ENCODE results near the gene GOLGB1.
"Not testable (repeated sequence)": the region's sequence is repeated elsewhere in the genome, so short reads cannot be mapped to it uniquely, and the experiment has no call there.

GOLGB1 gene

GRCh38 chr3:121749276-121750086 is at the start of gene GOLGB1:
Gene GOLGB1 (minus strand): TSS chr3:121749741. CDS start chr3:121730971, 18,770 bp downstream.
- peak; percentile 94 for DNase-seq

- no peak for DNase-seq
Measured at GRCh38 chr3:121796970-121797369, 47.4 kb upstream of the GOLGB1 start.

- DNase-seq: no peak
Measured at GRCh38 chr3:121794264-121794983, 44.9 kb upstream of the GOLGB1 start.

DNA sequence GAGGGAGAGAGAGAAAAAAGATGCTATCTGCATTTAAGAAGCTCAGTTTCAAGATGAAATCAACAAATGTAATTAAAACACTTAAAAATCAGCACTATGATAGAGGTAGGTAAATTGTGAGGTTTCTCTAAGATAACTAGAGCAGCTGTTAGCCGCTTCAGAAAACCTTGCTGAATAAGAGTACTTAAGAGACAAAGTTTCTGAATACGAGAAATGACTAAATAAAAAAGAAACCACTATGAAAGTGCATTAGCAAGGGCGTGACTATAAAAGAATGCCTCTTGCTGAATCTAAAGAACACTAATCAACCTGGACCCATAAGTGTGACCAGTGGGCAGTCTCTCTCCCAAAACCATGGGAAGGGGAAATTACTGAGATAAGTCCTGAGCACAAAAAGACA is 43.5 kb upstream of the GOLGB1 start:
- DNase-seq: no peak

DNA sequence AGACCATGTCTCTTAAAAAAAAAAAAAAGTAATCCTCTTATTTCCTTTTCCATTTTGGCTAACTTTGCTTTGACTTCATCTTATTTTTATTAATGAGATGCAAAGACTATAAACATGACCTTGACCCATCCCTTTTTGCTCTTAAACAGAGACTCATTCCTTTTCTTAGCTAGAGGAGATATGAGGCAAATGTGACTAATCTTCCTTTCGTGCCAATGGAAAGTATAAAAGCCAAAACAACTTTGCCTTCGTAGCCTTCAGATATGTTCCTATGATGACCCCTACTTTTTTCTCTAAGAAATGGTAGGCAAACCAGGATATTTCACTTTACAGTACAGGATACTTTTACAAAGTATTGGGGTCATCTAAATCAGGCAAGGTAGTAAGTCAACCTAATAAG is 36.9 kb upstream of the GOLGB1 start:
- DNase-seq: no peak

DNA sequence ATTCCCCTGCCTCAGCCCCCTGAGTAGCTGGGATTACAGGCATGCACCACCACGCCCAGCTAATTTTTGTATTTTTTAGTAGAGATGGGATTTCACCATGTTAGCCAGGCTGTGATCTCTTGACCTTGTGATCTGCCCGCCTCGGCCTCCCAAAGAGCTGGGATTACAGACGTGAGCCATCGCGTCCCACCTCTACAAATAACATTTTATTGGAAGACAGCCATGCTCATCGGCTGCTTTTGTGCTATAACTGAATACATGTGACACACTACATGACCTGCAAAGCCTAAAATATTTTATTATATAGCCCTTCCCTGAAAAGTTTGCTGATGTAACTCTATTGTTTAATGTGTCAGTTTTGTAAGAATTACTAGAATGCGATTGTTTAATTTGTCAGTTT is 33.2 kb upstream of the GOLGB1 start:
- not testable (repeated sequence) for DNase-seq

- DNase-seq: no peak
Measured at GRCh38 chr3:121781611-121782010, 32.1 kb upstream of the GOLGB1 start.

GRCh38 chr3:121775095-121775494 is 25.6 kb upstream of the GOLGB1 start:
- not testable (repeated sequence) for DNase-seq

DNA sequence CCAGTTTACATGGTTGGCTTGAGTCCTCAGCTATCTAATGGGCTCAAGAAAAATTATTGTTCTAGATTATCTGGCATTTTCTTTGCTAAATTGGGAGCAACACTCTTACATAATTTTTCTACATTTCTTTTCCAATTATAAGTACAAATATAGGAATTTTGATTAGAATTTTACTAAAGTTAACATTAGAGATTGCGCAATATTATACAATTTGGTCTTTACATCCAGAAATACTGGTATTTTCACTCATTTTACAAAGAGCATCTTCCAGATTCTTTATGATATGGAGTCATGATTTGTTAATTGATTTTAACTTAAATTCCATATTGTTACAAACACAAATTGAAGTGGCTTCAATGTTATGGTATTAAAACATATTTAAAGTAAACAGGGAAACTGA is 19.7 kb upstream of the GOLGB1 start:
- no peak for DNase-seq

GRCh38 chr3:121768452-121768851 is 18.9 kb upstream of the GOLGB1 start:
- DNase-seq: no peak

DNA sequence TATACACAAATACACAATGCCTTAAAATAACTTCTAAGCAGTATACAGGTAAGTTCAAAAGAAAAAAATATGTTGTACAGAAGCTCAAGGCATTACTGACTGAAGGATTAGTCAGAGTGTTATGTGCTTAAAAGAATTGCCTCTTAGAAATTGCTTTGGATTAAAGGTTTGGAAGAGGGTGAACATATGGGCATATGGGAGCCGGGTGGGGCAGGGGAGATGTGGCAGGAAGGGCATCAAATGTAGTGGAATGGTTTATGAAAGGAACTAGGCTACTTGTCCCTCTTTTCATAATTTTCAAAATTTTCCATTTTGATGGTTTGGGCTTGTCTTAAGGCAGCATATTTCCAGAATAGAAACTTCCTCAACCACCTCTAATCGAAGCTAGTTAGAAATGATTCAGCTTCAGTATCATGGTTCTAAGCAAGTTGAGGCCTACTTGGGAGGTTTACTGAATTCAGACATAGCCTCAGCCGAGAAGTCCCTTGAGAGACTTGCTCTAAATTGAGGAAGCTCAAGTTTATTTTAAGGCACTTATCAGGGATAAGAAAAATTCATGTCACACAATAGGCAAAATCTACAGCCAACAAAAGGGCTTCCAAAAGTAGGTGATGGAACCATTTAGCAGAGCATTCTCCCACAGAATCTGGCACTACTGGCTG is 10.1 kb upstream of the GOLGB1 start:
- DNase-seq: no peak

- no peak for DNase-seq
Measured at GRCh38 chr3:121758727-121759450, 9.3 kb upstream of the GOLGB1 start.

GRCh38 chr3:121757812-121758545 is 8.4 kb upstream of the GOLGB1 start:
- DNase-seq: no peak

- no peak for DNase-seq
Measured at GRCh38 chr3:121757087-121757811, 7.7 kb upstream of the GOLGB1 start.

DNA sequence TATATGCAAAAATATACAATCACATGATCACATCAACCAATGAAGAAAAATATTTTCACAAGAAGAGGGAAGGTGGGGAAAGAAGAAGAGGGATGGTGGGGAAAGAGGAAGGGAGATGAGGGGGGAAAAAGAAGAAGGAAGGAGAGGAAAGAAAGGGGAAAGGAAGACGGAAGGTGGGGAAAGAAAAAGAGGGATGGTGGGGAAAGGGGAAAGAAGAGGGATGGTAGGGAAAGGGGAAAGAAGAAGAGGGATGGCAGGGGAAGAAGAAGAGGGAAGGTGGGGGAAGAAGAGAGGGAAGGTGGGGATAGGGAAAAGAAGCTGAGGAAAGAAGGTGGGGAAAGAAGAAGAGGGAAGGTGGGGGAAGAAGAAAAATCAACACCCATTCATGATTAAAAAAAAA is 3.2 kb upstream of the GOLGB1 start:
- no peak for DNase-seq

GRCh38 chr3:121752261-121752660 is 2.7 kb upstream of the GOLGB1 start:
- DNase-seq: no peak

DNA sequence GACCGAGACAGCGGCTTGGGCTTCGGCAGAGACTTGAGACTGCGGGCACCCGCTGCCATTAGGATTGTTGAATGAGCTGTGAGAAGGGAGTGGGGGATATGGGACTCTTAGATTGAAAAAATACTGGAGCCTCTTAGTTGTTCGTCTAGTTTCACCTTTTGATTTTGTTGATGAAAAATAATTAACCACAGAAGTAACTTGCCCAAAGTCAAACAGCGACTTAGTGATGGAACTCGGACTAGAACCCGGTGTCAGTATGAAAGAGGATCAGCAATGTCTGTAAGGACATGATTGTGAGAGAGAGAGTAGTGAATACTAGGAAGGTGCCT is 510 bp upstream of the GOLGB1 start:
- DNase-seq: no peak

DNA sequence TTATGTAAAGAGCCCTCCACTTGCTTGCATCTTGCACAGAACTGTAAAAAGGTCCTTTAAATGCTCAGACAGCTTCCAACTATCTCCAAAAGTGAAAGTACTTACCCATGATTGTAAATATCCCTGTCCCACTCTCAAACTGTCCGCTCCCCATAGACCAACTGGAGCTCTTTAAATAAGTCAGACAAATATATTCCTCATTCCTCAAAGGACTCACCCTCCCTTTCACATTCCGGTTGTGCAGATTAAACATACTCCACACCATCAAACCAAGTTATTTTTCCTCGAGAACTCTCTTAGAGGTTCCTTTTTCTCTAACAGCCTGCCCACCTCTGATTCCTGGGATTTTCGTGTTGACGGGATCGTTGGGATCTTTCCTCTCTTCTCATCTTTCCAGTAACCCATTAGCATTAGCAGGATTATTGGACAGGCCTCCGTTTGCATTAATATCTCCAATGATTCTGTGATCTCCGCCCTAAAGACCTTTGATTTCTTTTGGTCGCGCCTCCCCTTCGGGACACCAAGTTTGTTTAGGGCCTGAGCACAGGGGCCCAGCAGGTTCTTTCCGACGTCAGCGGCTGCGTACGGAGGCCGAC is 763 bp downstream of the GOLGB1 start:
- DNase-seq: no peak

- DNase-seq: no peak
Measured at GRCh38 chr3:121747976-121748375, 1.6 kb downstream of the GOLGB1 start.

- not testable (repeated sequence) for DNase-seq
Measured at GRCh38 chr3:121743106-121743505, 6.4 kb downstream of the GOLGB1 start.

DNA sequence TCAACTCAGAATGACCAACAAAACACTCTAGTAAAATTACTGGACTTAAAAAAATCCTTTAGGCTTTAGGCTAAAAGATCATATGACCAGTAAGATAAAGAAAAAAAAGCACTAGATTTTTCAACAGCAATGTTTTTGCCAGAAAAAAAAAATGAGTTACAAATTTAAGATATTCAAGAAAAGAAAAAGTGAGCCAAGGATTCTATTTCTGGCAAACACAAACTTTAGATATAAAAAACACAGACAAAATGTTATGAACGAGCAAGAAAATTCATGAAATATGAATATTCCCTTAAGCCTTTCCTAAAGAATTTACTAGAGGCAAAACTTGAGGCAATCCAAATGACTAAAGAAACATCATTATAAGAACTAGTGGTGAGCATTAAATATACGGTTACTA is 8.6 kb downstream of the GOLGB1 start:
- no peak for DNase-seq

Measured in activated naive CD4-positive, alpha-beta T cell treated with Interleukin-2 at 50 U/mL for 16 hours (primary cell).